Heart right ventricle (tissue), 16 donors: ENCODE results near the gene SCRT2. TPM values are rescaled to one million over a fixed set of nuclear protein-coding genes. Genes with fewer than 3 reads are reported as not detected.

Experiments used
- ATAC-seq, 8 donors: fragments of 200-7000 bp; cut with Tn5 transposase; one replicate each; pipeline ENCODE4 v1.9.1; 2020; ENCODE audit warnings: mild to moderate bottlenecking in 8 of 8, moderate library complexity in 8 of 8, moderate number of reproducible peaks in 1 of 8
- DNase-seq, 2 donors: peaks; one replicate each; pipeline ENCODE4 v3.0.0-alpha.2; 2020
- H3K27ac ChIP-seq, 10 donors: fragments of 200-600 bp; sonication (generic) in 2 of 10; one replicate each; pipeline versions ENCODE4 v1.5.0 to v1.8.0; 2020 to 2022; ENCODE audit warnings: mild to moderate bottlenecking in 3 of 10
- H3K27me3 ChIP-seq, 7 donors: fragments of 200-600 bp; one replicate each; pipeline ENCODE4 v1.8.0; 2021 to 2022; ENCODE audit warnings: mild to moderate bottlenecking in 2 of 7
- H3K36me3 ChIP-seq, 9 donors: fragments of 200-600 bp; sonication (generic) in 1 of 9; one replicate each; pipeline versions ENCODE4 v1.5.0 to v1.8.0; 2020 to 2022; ENCODE audit warnings: mild to moderate bottlenecking in 2 of 9
- H3K4me1 ChIP-seq, 9 donors: fragments of 200-600 bp; sonication (generic) in 1 of 9; one replicate each; pipeline versions ENCODE4 v1.5.0 to v1.8.0; 2020 to 2022; ENCODE audit warnings: mild to moderate bottlenecking in 4 of 9
- H3K4me3 ChIP-seq, 10 donors: fragments of 200-600 bp; sonication (generic) in 2 of 10; one replicate each; pipeline versions ENCODE4 v1.5.0 to v1.8.0; 2020 to 2022; ENCODE audit warnings: mild to moderate bottlenecking in 7 of 10, moderate library complexity in 2 of 10
- H3K9me3 ChIP-seq, 11 donors: fragments of 200-600 bp in 10 of 11; sonication (generic) in 2 of 11; one replicate each; pipeline versions ENCODE4 v1.5.0 to v1.8.0; 2013 to 2022; ENCODE audit warnings: mild to moderate bottlenecking in 2 of 11, control low read depth in 1 of 11, moderate library complexity in 1 of 11
- CTCF ChIP-seq, 9 donors: fragments of 200-600 bp; sonication (generic) in 2 of 9; IDR thresholded peaks; one replicate each; pipeline versions ENCODE4 v1.5.0 to v1.8.0; 2021 to 2022; ENCODE audit warnings: antibody characterized with exemption in 9 of 9, mild to moderate bottlenecking in 5 of 9, moderate library complexity in 1 of 9
- WGBS, 2 donors: extraction: QIAGEN DNeasy Blood & Tissue Kit; methylation state at CpG; one replicate each; pipeline ENCODE4 v1.1.7; 2013; ENCODE audit warnings: inconsistent platforms in 1 of 2; 5-methylcytosine and 5-hydroxymethylcytosine counted together
- intact Hi-C, 10 donors: fragments of 100-400 bp; cut with DNase I; formaldehyde crosslinking; loops; one replicate each; pipeline versions ENCODE4 v1.11.1 to v1.14.2; 2022
- polyA plus RNA-seq, 2 donors: library from polyadenylated mRNA; stranded (reverse); fragments of 200-250 nt; gene quantifications; one replicate each; pipeline ENCODE4 v1.2.3, GENCODE V29; 2013
- total RNA-seq, 10 donors: library from RNA; stranded (reverse); fragmentation: NEBNext Ultra II Directional in 3 of 10; extraction: Animal tissue kit (Norgen Biotek cat#: 25700) in 3 of 10; gene quantifications; one replicate each; pipeline versions ENCODE4 v1.2.1 to v1.2.4, GENCODE V29; 2021 to 2023
- donor health status: Arrhythmogenic right ventricular cardiomyopathy.
- donor health status: ischemic (EF 13 %, LVEDD 7.1; RV severe dilation, severe dysfunction).
- donor health status: healthy with polysubstance abuse.
- donor health status: DM: no; HTN: yes; CAD: no.
- donor health status: DM: no; HTN: no; CAD: no.
- donor health status: ischemic (EF 25% LVEDD 6.9; RV normal size, moderate dysfunction).
- donor health status: ischemic (EF 25% LVEDD 5.7; RV mildly dilated, moderate dysfunction).
- donor health status: healthy.
- donor health status: DM: yes; HTN: yes; CAD: no.
- donor health status: Ischemic cardiomyopathy.
- donor health status: ischemic (EF 35%, LVEDD 5.7; RV mildly dilated, moderate dysfunction).
- donor health status: nonischemic (EF 11% LVEDD 7.7; RV severe dilation, severe dysfunction).
- donor health status: DM: yes; HTN: yes; CAD: no.
- donor health status: PGD.
- donor health status: ischemic (EF 29% LVEDD 5.4; RV normal size, mild dysfunction).
- donor health status: nonischemic (EF 23%, LVEDD 6.1; RV moderate dilation, normal function).

Gene SCRT2
- total and polyA plus RNA-seq, 12 donors = not detected

GRCh38 chr20:635893-636338, 39.7 kb downstream of the SCRT2 start:
- H3K9me3 ChIP-seq = no peaks in the 10 kb centered on the region
- no peak for DNase-seq
- peaks cover 0 to 4% (median 0%) of the 10 kb centered on the region in 9 donors for H3K4me1 ChIP-seq
- no peaks in the 10 kb centered on the region for H3K27me3 ChIP-seq
- ATAC-seq = no peak
- H3K36me3 ChIP-seq = no peaks in the 10 kb centered on the region
- no peak overlapping the region for H3K4me3 ChIP-seq
- intact Hi-C loops = no loop called here
- no peak overlapping the region for H3K27ac ChIP-seq
- no peak for TF ChIP-seq CTCF (IDR thresholded peaks at IDR 0.05)
- 61 to 62% methylated on average over 7 of the region's 7 CpGs for WGBS, 2 donors

- peaks cover 0 to 6% (median 0%) of the 10 kb centered on the region in 9 donors for H3K4me1 ChIP-seq
- no peaks in the 10 kb centered on the region for H3K27me3 ChIP-seq
- TF ChIP-seq CTCF (IDR thresholded peaks at IDR 0.05) = no peak
- no peaks in the 10 kb centered on the region for H3K9me3 ChIP-seq
- no peak overlapping the region for H3K27ac ChIP-seq
- WGBS, 2 donors = 79 to 84% methylated on average over 9 of the region's 9 CpGs
- H3K4me3 ChIP-seq = no peak overlapping the region
- intact Hi-C loops = no loop called here
- no peak for DNase-seq
- peak in 1 of 8 donors; percentile 34 for ATAC-seq
- H3K36me3 ChIP-seq = no peaks in the 10 kb centered on the region
Observed at GRCh38 chr20:635028-635892, 40.3 kb downstream of the SCRT2 start.

- 72 to 75% methylated on average over 14 of the region's 14 CpGs for WGBS, 2 donors
- Histone ChIP-seq H3K36me3 (no peaks in the 10 kb centered on the region), H3K4me3 (no peak overlapping the region), H3K4me1 (peaks cover 0 to 6% (median 0%) of the 10 kb centered on the region in 9 donors), H3K27ac (no peak overlapping the region), H3K27me3 (no peaks in the 10 kb centered on the region), H3K9me3 (no peaks in the 10 kb centered on the region)
- intact Hi-C loops = no loop called here
- ATAC-seq (no peak), DNase-seq (no peak)
- no peak for TF ChIP-seq CTCF (IDR thresholded peaks at IDR 0.05)
Observed at GRCh38 chr20:634148-634925, 41.3 kb downstream of the SCRT2 start.

- Histone ChIP-seq H3K9me3 (peaks cover 0 to 2% (median 0%) of the 10 kb centered on the region in 11 donors), H3K27me3 (no peaks in the 10 kb centered on the region), H3K4me3 (no peak overlapping the region), H3K36me3 (no peaks in the 10 kb centered on the region), H3K4me1 (peaks cover 0 to 6% (median 0%) of the 10 kb centered on the region in 9 donors), H3K27ac (no peak overlapping the region)
- DNase-seq (no peak), ATAC-seq (no peak)
- intact Hi-C loops = no loop called here
- 37 to 59% methylated on average over 1 of the region's 1 CpG for WGBS, 2 donors
- TF ChIP-seq CTCF (IDR thresholded peaks at IDR 0.05) = no peak
Observed at GRCh38 chr20:631101-631500, 44.5 kb downstream of the SCRT2 start.
